IMR-90 (cell line): ENCODE measurements around the gene USP4.

Experiments used
- BHLHE40 ChIP-seq: fragments of 150-350 bp; IDR thresholded peaks from 2 replicates; pipeline ENCODE4 v1.6.1; 2016; ENCODE audit warnings: mild to moderate bottlenecking, low read depth, low read length
- CTCF ChIP-seq: conservative IDR thresholded peaks from 2 replicates; pipeline ENCODE4 v1.5.1; 2012; ENCODE audit warnings: mild to moderate bottlenecking, low read depth, low read length, improper control_type of control experiment
- FOS ChIP-seq: fragments of 150-350 bp; IDR thresholded peaks from 2 replicates; pipeline ENCODE4 v1.6.1; 2016; ENCODE audit warnings: low read depth, low read length
- MAZ ChIP-seq: IDR thresholded peaks from 2 replicates; pipeline ENCODE4 v1.6.1; 2012; ENCODE audit warnings: low read depth, mild to moderate bottlenecking, low read length, improper control_type of control experiment, moderate library complexity, borderline replicate concordance
- MXI1 ChIP-seq: IDR thresholded peaks from 2 replicates; pipeline ENCODE4 v1.6.1; 2012; ENCODE audit warnings: low read depth, mild to moderate bottlenecking, low read length, moderate library complexity, borderline replicate concordance
- POLR2A ChIP-seq: IDR thresholded peaks from 2 replicates; pipeline ENCODE4 v1.6.1; 2012; ENCODE audit warnings: mild to moderate bottlenecking, low read depth, low read length
- RAD21 ChIP-seq: IDR thresholded peaks from 2 replicates; pipeline ENCODE4 v1.6.1; 2012; ENCODE audit warnings: low read length, improper control_type of control experiment
- USF2 ChIP-seq: fragments of 150-350 bp; IDR thresholded peaks from 2 replicates; pipeline ENCODE4 v1.6.1; 2017; ENCODE audit warnings: mild to moderate bottlenecking, antibody characterized with exemption, low read length, low read depth

GRCh38 chr3:49377483-49377882 lies 37.6 kb upstream of the USP4 start:
- TF ChIP-seq POLR2A = no peak
- no peak for TF ChIP-seq USF2
- TF ChIP-seq CTCF = no peak
- TF ChIP-seq RAD21 = no peak
- no peak for TF ChIP-seq FOS
- TF ChIP-seq MXI1 = no peak
- no peak for TF ChIP-seq BHLHE40
- TF ChIP-seq MAZ = no peak
